CD4-positive, alpha-beta memory T cell (primary cell): ENCODE data around the gene CNTN5. TPM values are rescaled to one million over a fixed set of nuclear protein-coding genes. Genes with fewer than 3 reads are reported as not detected.

Experiments
- CTCF ChIA-PET: fragments of 350-600 bp; sonication (Branson Sonifier 250); formaldehyde crosslinking; loops from one replicate; lab custom pipeline; 2021; ENCODE audit warnings: inconsistent platforms; ENCODE audit not compliant: partially characterized antibody; lab: Charles Lee
- POLR2A ChIA-PET: fragments of 350-600 bp; sonication (Branson Sonifier 250); formaldehyde crosslinking; loops from one replicate; lab custom pipeline; 2021; ENCODE audit not compliant: partially characterized antibody; lab: Charles Lee
- DNase-seq, 5 donors: peaks; one replicate each; pipeline versions ENCODE4 v3.0.0 to v3.0.0-alpha.2; 2020 to 2022; ENCODE audit warnings: mixed read lengths in 1 of 5
- H3K27ac ChIP-seq: one replicate; pipeline ENCODE4 v1.7.0; 2013; ENCODE audit warnings: low read depth, low read length
- H3K27me3 ChIP-seq: 2 replicates; pipeline ENCODE4 v1.7.0; 2013; ENCODE audit warnings: mild to moderate bottlenecking, low read length, moderate library complexity; ENCODE audit not compliant: insufficient read depth
- H3K36me3 ChIP-seq: 2 replicates; pipeline ENCODE4 v1.7.0; 2013; ENCODE audit warnings: mild to moderate bottlenecking, low read length, moderate library complexity; ENCODE audit not compliant: insufficient read depth
- H3K4me1 ChIP-seq: 2 replicates; pipeline ENCODE4 v1.7.0; 2013; ENCODE audit warnings: mild to moderate bottlenecking, low read length, moderate library complexity; ENCODE audit not compliant: insufficient read depth
- H3K4me3 ChIP-seq, 2 donors: one replicate each; pipeline ENCODE4 v1.7.0; 2013; ENCODE audit warnings: low read length in 2 of 2, mild to moderate bottlenecking in 1 of 2
- H3K9me3 ChIP-seq, 2 donors: one replicate each; pipeline ENCODE4 v1.7.0; 2013; ENCODE audit warnings: low read length in 2 of 2, control low read depth in 1 of 2; ENCODE audit not compliant: control insufficient read depth in 1 of 2
- H3K27ac Mint-ChIP-seq, 7 donors: one replicate each; pipeline ENCODE4 v1.8.0; 2020 to 2021; ENCODE audit warnings: mixed read lengths in 7 of 7, mild to moderate bottlenecking in 6 of 7, inconsistent platforms in 3 of 7, moderate library complexity in 3 of 7
- H3K27me3 Mint-ChIP-seq, 2 donors: one replicate each; pipeline ENCODE4 v1.8.0; 2020 to 2021; ENCODE audit warnings: mixed read lengths in 2 of 2
- H3K36me3 Mint-ChIP-seq, 2 donors: one replicate each; pipeline ENCODE4 v1.8.0; 2020 to 2021; ENCODE audit warnings: mixed read lengths in 2 of 2, inconsistent platforms in 1 of 2, mild to moderate bottlenecking in 1 of 2
- H3K4me1 Mint-ChIP-seq, 4 donors: one replicate each; pipeline ENCODE4 v1.8.0; 2020 to 2021; ENCODE audit warnings: mixed read lengths in 4 of 4, mild to moderate bottlenecking in 1 of 4
- H3K4me3 Mint-ChIP-seq, 8 donors: one replicate each; pipeline ENCODE4 v1.8.0; 2020 to 2021; ENCODE audit warnings: mixed read lengths in 8 of 8, mild to moderate bottlenecking in 7 of 8, moderate library complexity in 6 of 8, inconsistent platforms in 3 of 8
- H3K9me3 Mint-ChIP-seq, 8 donors: one replicate each; pipeline ENCODE4 v1.8.0; 2020 to 2021; ENCODE audit warnings: mixed read lengths in 8 of 8, mild to moderate bottlenecking in 5 of 8, inconsistent platforms in 3 of 8, moderate library complexity in 1 of 8
- intact Hi-C: fragments of 100-400 bp; cut with micrococcal nuclease; formaldehyde crosslinking; loops from one replicate; pipeline ENCODE4 v1.15.1; 2023
- polyA plus RNA-seq, 2 donors: library from polyadenylated mRNA; unstranded; fragments of 300-500 nt; fragmentation: Illumina TruSeq; gene quantifications; one replicate each; pipeline ENCODE4 v1.2.3, GENCODE V29; 2021
- total RNA-seq, 2 experiments: library from RNA; stranded (reverse); gene quantifications; one replicate each; pipeline ENCODE4 v1.2.3, GENCODE V29; 2021

Gene CNTN5
- total and polyA plus RNA-seq, 4 experiments from 2014 or later, result not detected

GRCh38 chr11:100011697-100012096 is 990.9 kb downstream of the CNTN5 start:
- intact Hi-C loops, result no loop called here
- H3K4me3 ChIP-seq, result no peak overlapping the region
- CTCF ChIA-PET, result no interaction called here
- Mint-ChIP-seq H3K36me3 (no peaks in the 10 kb centered on the region), H3K27me3 (no peaks in the 10 kb centered on the region), H3K4me1 (no peaks in the 10 kb centered on the region), H3K27ac (no peak overlapping the region), H3K4me3 (no peak overlapping the region), H3K9me3 (peaks cover 0 to 23% (median 10%) of the 10 kb centered on the region in 8 donors)
- POLR2A ChIA-PET, result no interaction called here
- peaks cover 0 to 7% of the 10 kb centered on the region in 2 donors for H3K9me3 ChIP-seq
- no peaks in the 10 kb centered on the region for H3K36me3 ChIP-seq
- H3K4me1 ChIP-seq, result no peaks in the 10 kb centered on the region
- no peak overlapping the region for H3K27ac ChIP-seq
- no peak for DNase-seq
- no peaks in the 10 kb centered on the region for H3K27me3 ChIP-seq

- no peak overlapping the region for H3K4me3 ChIP-seq
- CTCF ChIA-PET, result no interaction called here
- Mint-ChIP-seq H3K4me1 (no peaks in the 10 kb centered on the region), H3K27me3 (no peaks in the 10 kb centered on the region), H3K36me3 (no peaks in the 10 kb centered on the region), H3K9me3 (peaks cover 0 to 18% (median 8%) of the 10 kb centered on the region in 8 donors), H3K4me3 (no peak overlapping the region), H3K27ac (no peak overlapping the region)
- H3K9me3 ChIP-seq, result peaks cover 0 to 4% of the 10 kb centered on the region in 2 donors
- no peak for DNase-seq
- intact Hi-C loops, result no loop called here
- no peaks in the 10 kb centered on the region for H3K36me3 ChIP-seq
- H3K27me3 ChIP-seq, result no peaks in the 10 kb centered on the region
- H3K27ac ChIP-seq, result no peak overlapping the region
- no peaks in the 10 kb centered on the region for H3K4me1 ChIP-seq
- POLR2A ChIA-PET, result no interaction called here
These were observed 992.3 kb downstream of the CNTN5 start for GRCh38 chr11:100013011-100013410.

- POLR2A ChIA-PET, result no interaction called here
- Mint-ChIP-seq H3K4me1 (no peaks in the 10 kb centered on the region), H3K27ac (no peak overlapping the region), H3K36me3 (no peaks in the 10 kb centered on the region), H3K27me3 (no peaks in the 10 kb centered on the region), H3K4me3 (no peak overlapping the region), H3K9me3 (peaks cover 0 to 22% (median 8%) of the 10 kb centered on the region in 8 donors)
- no peaks in the 10 kb centered on the region for H3K36me3 ChIP-seq
- no peak overlapping the region for H3K4me3 ChIP-seq
- intact Hi-C loops, result no loop called here
- H3K4me1 ChIP-seq, result no peaks in the 10 kb centered on the region
- no peak for DNase-seq
- no peaks in the 10 kb centered on the region for H3K9me3 ChIP-seq
- no peaks in the 10 kb centered on the region for H3K27me3 ChIP-seq
- H3K27ac ChIP-seq, result no peak overlapping the region
- CTCF ChIA-PET, result no interaction called here
These were observed 1011.2 kb downstream of the CNTN5 start for GRCh38 chr11:100031973-100032372.

GRCh38 chr11:100061006-100061405 is 1040.3 kb downstream of the CNTN5 start:
- H3K9me3 ChIP-seq, result no peaks in the 10 kb centered on the region
- Mint-ChIP-seq H3K27ac (no peak overlapping the region), H3K9me3 (peaks cover 0 to 16% (median 5%) of the 10 kb centered on the region in 8 donors), H3K27me3 (no peaks in the 10 kb centered on the region), H3K36me3 (no peaks in the 10 kb centered on the region), H3K4me1 (no peaks in the 10 kb centered on the region), H3K4me3 (no peak overlapping the region)
- ChIA-PET CTCF (no interaction called here), POLR2A (no interaction called here)
- no peaks in the 10 kb centered on the region for H3K36me3 ChIP-seq
- DNase-seq, result no peak
- no peaks in the 10 kb centered on the region for H3K27me3 ChIP-seq
- intact Hi-C loops, result no loop called here
- no peak overlapping the region for H3K4me3 ChIP-seq
- no peaks in the 10 kb centered on the region for H3K4me1 ChIP-seq
- no peak overlapping the region for H3K27ac ChIP-seq

- intact Hi-C loops, result no loop called here
- ChIA-PET CTCF (no interaction called here), POLR2A (no interaction called here)
These were observed 1045.7 kb downstream of the CNTN5 start for GRCh38 chr11:100066399-100066798.

GRCh38 chr11:100068116-100068515 is 1047.4 kb downstream of the CNTN5 start:
- intact Hi-C loops, result no loop called here
- no peaks in the 10 kb centered on the region for H3K4me1 Mint-ChIP-seq
- Histone ChIP-seq H3K4me1 (no peaks in the 10 kb centered on the region), H3K27me3 (no peaks in the 10 kb centered on the region), H3K4me3 (no peak overlapping the region), H3K27ac (no peak overlapping the region), H3K36me3 (no peaks in the 10 kb centered on the region), H3K9me3 (no peaks in the 10 kb centered on the region)
- no peaks in the 10 kb centered on the region for H3K36me3 Mint-ChIP-seq
- H3K9me3 Mint-ChIP-seq, result peaks cover 0 to 15% (median 8%) of the 10 kb centered on the region in 8 donors
- POLR2A ChIA-PET, result no interaction called here
- no peak overlapping the region for H3K27ac Mint-ChIP-seq
- CTCF ChIA-PET, result no interaction called here
- H3K27me3 Mint-ChIP-seq, result no peaks in the 10 kb centered on the region
- no peak for DNase-seq
- no peak overlapping the region for H3K4me3 Mint-ChIP-seq

More at GRCh38 chr11:100066399-100066798, 1045.7 kb downstream of the CNTN5 start:
- H3K4me3 Mint-ChIP-seq, result no peak overlapping the region
- H3K27ac Mint-ChIP-seq, result no peak overlapping the region
- Histone ChIP-seq H3K4me3 (no peak overlapping the region), H3K9me3 (no peaks in the 10 kb centered on the region), H3K27ac (no peak overlapping the region), H3K36me3 (no peaks in the 10 kb centered on the region), H3K27me3 (no peaks in the 10 kb centered on the region), H3K4me1 (no peaks in the 10 kb centered on the region)
- no peaks in the 10 kb centered on the region for H3K4me1 Mint-ChIP-seq
- H3K9me3 Mint-ChIP-seq, result peaks cover 0 to 19% (median 7%) of the 10 kb centered on the region in 8 donors
- H3K36me3 Mint-ChIP-seq, result no peaks in the 10 kb centered on the region
- H3K27me3 Mint-ChIP-seq, result no peaks in the 10 kb centered on the region
- no peak for DNase-seq

- Histone ChIP-seq H3K4me1 (no peaks in the 10 kb centered on the region), H3K9me3 (no peaks in the 10 kb centered on the region), H3K4me3 (no peak overlapping the region), H3K27me3 (no peaks in the 10 kb centered on the region), H3K36me3 (no peaks in the 10 kb centered on the region), H3K27ac (no peak overlapping the region)
- POLR2A ChIA-PET, result no interaction called here
- H3K9me3 Mint-ChIP-seq, result peaks cover 0 to 21% (median 10%) of the 10 kb centered on the region in 8 donors
- H3K4me1 Mint-ChIP-seq, result no peaks in the 10 kb centered on the region
- H3K4me3 Mint-ChIP-seq, result no peak overlapping the region
- DNase-seq, result no peak
- CTCF ChIA-PET, result no interaction called here
- intact Hi-C loops, result no loop called here
- H3K27me3 Mint-ChIP-seq, result no peaks in the 10 kb centered on the region
- H3K36me3 Mint-ChIP-seq, result no peaks in the 10 kb centered on the region
- no peak overlapping the region for H3K27ac Mint-ChIP-seq
These were observed 1051.4 kb downstream of the CNTN5 start for GRCh38 chr11:100072131-100072530.

- CTCF ChIA-PET, result no interaction called here
- Mint-ChIP-seq H3K4me1 (no peaks in the 10 kb centered on the region), H3K4me3 (no peak overlapping the region), H3K27me3 (no peaks in the 10 kb centered on the region), H3K27ac (no peak overlapping the region), H3K36me3 (no peaks in the 10 kb centered on the region), H3K9me3 (peaks cover 2 to 25% (median 14%) of the 10 kb centered on the region in 8 donors)
- POLR2A ChIA-PET, result no interaction called here
- no peak overlapping the region for H3K27ac ChIP-seq
- intact Hi-C loops, result no loop called here
- no peak overlapping the region for H3K4me3 ChIP-seq
- no peak for DNase-seq
- no peaks in the 10 kb centered on the region for H3K36me3 ChIP-seq
- no peaks in the 10 kb centered on the region for H3K9me3 ChIP-seq
- no peaks in the 10 kb centered on the region for H3K27me3 ChIP-seq
- no peaks in the 10 kb centered on the region for H3K4me1 ChIP-seq
These were observed 1059.6 kb downstream of the CNTN5 start for GRCh38 chr11:100080381-100080780.
